RWPE2 (cell line): ENCODE results near the gene C7orf33.
"Not testable (repeated sequence)": the region's sequence is repeated elsewhere in the genome, so short reads cannot be mapped to it uniquely, and the experiment has no call there.

Source experiments
- ATAC-seq: fragments of 200-7000 bp; cut with Tn5 transposase; 3 replicates; pipeline ENCODE4 v1.9.1; 2021; ENCODE audit warnings: low read depth
- DNase-seq: peaks from one replicate; pipeline ENCODE4 v3.0.0-alpha.2; 2020; ENCODE audit warnings: low spot score
- H3K27ac ChIP-seq: fragments of 450-650 bp; 2 replicates; pipeline ENCODE4 v1.5.1; 2017; ENCODE audit warnings: mild to moderate bottlenecking; ENCODE audit not compliant: poor library complexity, severe bottlenecking
- H3K27me3 ChIP-seq: fragments of 250-450 bp; sonication (Bioruptor Pico); 2 replicates; pipeline ENCODE4 v1.5.1; 2021; ENCODE audit warnings: mild to moderate bottlenecking, moderate library complexity; ENCODE audit not compliant: insufficient read depth, poor library complexity, severe bottlenecking
- H3K36me3 ChIP-seq: fragments of 250-450 bp; sonication (Bioruptor Pico); 2 replicates; pipeline ENCODE4 v1.5.1; 2020; ENCODE audit warnings: low read depth, mild to moderate bottlenecking, moderate library complexity
- H3K4me1 ChIP-seq: fragments of 250-450 bp; sonication (Bioruptor Pico); 2 replicates; pipeline ENCODE4 v1.5.1; 2021; ENCODE audit warnings: mild to moderate bottlenecking, moderate library complexity; ENCODE audit not compliant: insufficient read depth, poor library complexity, severe bottlenecking
- H3K4me3 ChIP-seq: fragments of 250-450 bp; sonication (Bioruptor Pico); 2 replicates; pipeline ENCODE4 v1.5.1; 2021; ENCODE audit warnings: mild to moderate bottlenecking, moderate library complexity; ENCODE audit not compliant: severe bottlenecking
- H3K9me3 ChIP-seq: fragments of 250-450 bp; sonication (Bioruptor Pico); 2 replicates; pipeline ENCODE4 v1.5.1; 2021; ENCODE audit warnings: mild to moderate bottlenecking, moderate library complexity; ENCODE audit not compliant: severe bottlenecking
- TF ChIP-seq, protein P1 (sequence below): fragments of 450-650 bp; IDR thresholded peaks from one replicate; pipeline ENCODE4 v1.5.1; 2017; ENCODE audit warnings: mild to moderate bottlenecking, moderate library complexity; ENCODE audit not compliant: poor library complexity, severe bottlenecking

Gene C7orf33

DNA sequence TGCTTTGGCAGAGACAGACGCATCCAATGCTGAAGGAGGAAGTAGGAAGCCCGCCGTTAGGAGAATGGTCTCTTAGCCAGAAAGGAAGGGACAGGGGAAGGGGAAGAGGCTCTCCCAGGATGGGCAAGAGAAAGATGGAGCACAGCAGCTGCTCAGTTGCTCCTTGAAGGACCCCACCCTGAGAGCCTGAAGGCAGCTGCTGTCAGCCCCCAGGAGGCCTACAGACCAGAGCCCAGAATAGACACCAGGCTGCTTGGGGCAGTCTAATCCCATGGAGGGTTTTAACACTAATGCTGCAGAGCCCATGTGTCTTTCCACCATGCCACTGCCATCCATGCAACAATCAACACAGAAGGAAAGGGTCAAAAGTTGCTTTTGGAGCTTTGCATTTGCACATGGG is 3.5 kb upstream of the C7orf33 start:
- no peaks in the 10 kb centered on the region for H3K36me3 ChIP-seq
- no peak overlapping the region for H3K4me3 ChIP-seq
- TF ChIP-seq, protein P1, sequence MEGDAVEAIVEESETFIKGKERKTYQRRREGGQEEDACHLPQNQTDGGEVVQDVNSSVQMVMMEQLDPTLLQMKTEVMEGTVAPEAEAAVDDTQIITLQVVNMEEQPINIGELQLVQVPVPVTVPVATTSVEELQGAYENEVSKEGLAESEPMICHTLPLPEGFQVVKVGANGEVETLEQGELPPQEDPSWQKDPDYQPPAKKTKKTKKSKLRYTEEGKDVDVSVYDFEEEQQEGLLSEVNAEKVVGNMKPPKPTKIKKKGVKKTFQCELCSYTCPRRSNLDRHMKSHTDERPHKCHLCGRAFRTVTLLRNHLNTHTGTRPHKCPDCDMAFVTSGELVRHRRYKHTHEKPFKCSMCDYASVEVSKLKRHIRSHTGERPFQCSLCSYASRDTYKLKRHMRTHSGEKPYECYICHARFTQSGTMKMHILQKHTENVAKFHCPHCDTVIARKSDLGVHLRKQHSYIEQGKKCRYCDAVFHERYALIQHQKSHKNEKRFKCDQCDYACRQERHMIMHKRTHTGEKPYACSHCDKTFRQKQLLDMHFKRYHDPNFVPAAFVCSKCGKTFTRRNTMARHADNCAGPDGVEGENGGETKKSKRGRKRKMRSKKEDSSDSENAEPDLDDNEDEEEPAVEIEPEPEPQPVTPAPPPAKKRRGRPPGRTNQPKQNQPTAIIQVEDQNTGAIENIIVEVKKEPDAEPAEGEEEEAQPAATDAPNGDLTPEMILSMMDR = no peak
- ATAC-seq (no peak), DNase-seq (no peak)
- H3K27ac ChIP-seq = no peak overlapping the region
- no peaks in the 10 kb centered on the region for H3K9me3 ChIP-seq
- H3K27me3 ChIP-seq = no peaks in the 10 kb centered on the region
- no peaks in the 10 kb centered on the region for H3K4me1 ChIP-seq

DNA sequence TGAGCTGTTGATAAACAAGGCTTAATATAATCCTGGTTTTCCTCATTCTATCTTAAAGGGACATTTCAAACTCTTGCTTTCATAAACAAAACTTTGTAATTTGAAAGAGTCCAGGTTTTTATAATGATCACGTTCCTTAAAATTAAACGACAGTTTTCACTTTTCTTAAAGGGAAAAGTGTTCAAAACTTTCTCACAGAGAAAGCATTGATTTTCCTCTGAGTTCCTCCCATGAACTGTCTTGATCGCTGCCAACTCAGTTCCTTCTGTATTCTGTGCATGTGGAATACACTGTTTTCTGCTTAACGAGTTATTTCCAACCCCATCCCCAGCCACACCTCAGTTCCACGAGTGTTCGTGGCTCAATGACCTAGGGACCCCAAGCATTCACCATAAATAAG is 2.4 kb upstream of the C7orf33 start:
- DNase-seq (no peak), ATAC-seq (no peak)
- Histone ChIP-seq H3K4me3 (no peak overlapping the region), H3K9me3 (no peaks in the 10 kb centered on the region), H3K36me3 (no peaks in the 10 kb centered on the region), H3K27ac (no peak overlapping the region), H3K4me1 (no peaks in the 10 kb centered on the region), H3K27me3 (no peaks in the 10 kb centered on the region)
- TF ChIP-seq, protein P1 = no peak

DNA sequence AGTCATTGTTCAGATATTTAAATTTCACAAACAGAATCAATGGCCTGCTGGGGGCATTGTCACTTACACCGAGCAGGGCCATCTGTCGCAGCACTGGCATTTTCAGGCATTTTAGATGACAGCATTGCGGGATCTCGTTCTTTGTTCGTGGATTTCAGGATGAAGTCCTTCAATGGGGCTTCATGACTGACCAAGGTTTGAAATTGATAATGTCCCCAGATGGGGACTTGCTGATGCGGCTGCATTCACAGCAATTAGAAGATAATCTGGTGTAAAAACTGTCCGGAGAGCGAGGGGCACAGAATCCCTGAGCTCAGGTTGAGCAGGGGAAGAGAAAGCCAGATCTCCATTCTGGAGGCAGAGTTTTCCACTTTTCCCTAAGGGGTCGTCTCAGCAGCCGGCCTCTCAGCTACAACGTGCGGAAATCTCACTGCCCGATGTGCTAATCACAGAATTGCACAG is 1.9 kb upstream of the C7orf33 start:
- Histone ChIP-seq H3K27ac (no peak overlapping the region), H3K36me3 (no peaks in the 10 kb centered on the region), H3K27me3 (no peaks in the 10 kb centered on the region), H3K4me1 (no peaks in the 10 kb centered on the region), H3K4me3 (no peak overlapping the region), H3K9me3 (no peaks in the 10 kb centered on the region)
- ATAC-seq (no peak), DNase-seq (no peak)
- TF ChIP-seq, protein P1 = no peak

DNA sequence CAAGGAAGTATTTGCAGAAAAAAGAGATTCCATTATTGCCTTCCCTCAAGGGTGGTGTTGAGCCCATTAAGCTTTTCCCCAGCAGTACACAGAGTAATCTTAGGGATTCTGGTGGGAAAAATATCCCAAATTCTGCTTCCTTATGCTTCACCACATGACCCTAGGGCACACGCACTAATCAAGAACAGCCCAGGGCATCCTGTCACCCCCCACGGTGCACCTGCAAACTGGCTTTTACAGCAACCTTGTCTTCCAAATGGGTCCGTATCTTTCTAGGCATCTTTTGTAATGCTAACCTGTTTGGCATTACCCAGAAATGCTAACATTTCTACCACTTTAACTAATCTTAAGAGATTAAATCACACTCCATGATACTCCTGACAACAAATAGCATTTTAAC is 926 bp upstream of the C7orf33 start:
- ATAC-seq = no peak
- DNase-seq = no peak
- Histone ChIP-seq H3K27ac (no peak overlapping the region), H3K9me3 (no peaks in the 10 kb centered on the region), H3K27me3 (no peaks in the 10 kb centered on the region), H3K36me3 (no peaks in the 10 kb centered on the region), H3K4me3 (no peak overlapping the region), H3K4me1 (no peaks in the 10 kb centered on the region)
- TF ChIP-seq, protein P1 = no peak

DNA sequence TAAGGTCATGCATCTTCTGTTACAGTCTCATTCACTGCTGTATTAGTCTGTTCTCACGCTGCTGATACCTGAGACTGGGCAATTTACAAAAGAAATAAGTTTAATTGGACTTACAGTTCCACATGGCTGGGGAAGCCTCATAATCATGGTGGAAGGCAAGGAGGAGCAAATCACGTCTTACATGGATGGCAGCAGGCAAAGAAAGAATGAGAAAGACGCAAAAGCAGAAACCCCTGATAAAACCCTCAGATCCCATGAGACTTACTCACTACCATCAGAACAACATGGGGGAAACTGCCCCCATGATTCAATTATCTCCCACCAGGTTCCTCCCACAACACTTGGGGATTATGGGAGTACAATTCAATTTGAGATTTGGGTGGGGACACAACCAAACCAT is 5.8 kb downstream of the C7orf33 start:
- not testable (repeated sequence) for H3K4me1 ChIP-seq, H3K27me3 ChIP-seq, H3K27ac ChIP-seq, ATAC-seq, H3K4me3 ChIP-seq, DNase-seq, H3K36me3 ChIP-seq, H3K9me3 ChIP-seq
